Activated CD8-positive, alpha-beta T cell treated with anti-CD3 and anti-CD28 coated beads, Interleukin-2, amount 10 ng/mL, durations not matched to agents 7 days and 5 days (primary cell): ENCODE measurements around the gene SSBP2. TPM values are rescaled to one million over a fixed set of nuclear protein-coding genes. Genes with fewer than 3 reads are reported as not detected.

Experiments
- ATAC-seq: fragments of 150-1000 bp; cut with Tn5 transposase; one replicate; pipeline ENCODE4 v1.10.0; 2021; ENCODE audit warnings: moderate library complexity
- CTCF ChIA-PET: fragments of 350-600 bp; sonication (Branson Sonifier 250); formaldehyde crosslinking; loops from one replicate; lab custom pipeline; 2021; ENCODE audit warnings: antibody characterized with exemption; lab: Charles Lee
- POLR2A ChIA-PET: fragments of 350-600 bp; sonication (Branson Sonifier 250); formaldehyde crosslinking; loops from one replicate; lab custom pipeline; 2021; ENCODE audit warnings: antibody characterized with exemption; lab: Charles Lee
- DNase-seq: peaks from one replicate; pipeline ENCODE4 v3.0.0-alpha.2; 2020
- H3K27ac Mint-ChIP-seq: one replicate; pipeline ENCODE4 v1.8.0; 2021; ENCODE audit warnings: mild to moderate bottlenecking, mixed read lengths
- H3K27me3 Mint-ChIP-seq: one replicate; pipeline ENCODE4 v1.8.0; 2021; ENCODE audit warnings: low read depth, mixed read lengths
- H3K36me3 Mint-ChIP-seq: one replicate; pipeline ENCODE4 v1.8.0; 2021; ENCODE audit warnings: low read depth, mixed read lengths
- H3K4me1 Mint-ChIP-seq: one replicate; pipeline ENCODE4 v1.8.0; 2021; ENCODE audit warnings: low read depth, mixed read lengths
- H3K4me3 Mint-ChIP-seq: one replicate; pipeline ENCODE4 v1.8.0; 2021; ENCODE audit warnings: mild to moderate bottlenecking, mixed read lengths
- H3K9me3 Mint-ChIP-seq: one replicate; pipeline ENCODE4 v1.8.0; 2022; ENCODE audit warnings: mixed read lengths; ENCODE audit not compliant: insufficient read depth
- total RNA-seq, 2 experiments: library from RNA; stranded (reverse); gene quantifications; one replicate each; pipeline ENCODE4 v1.2.3, GENCODE V29; 2021

SSBP2 gene
- total RNA-seq, 2 experiments from 2014 or later: 24.3 to 26.7 TPM

GRCh38 chr5:81365541-81365940 lies 385.4 kb downstream of the SSBP2 start:
- POLR2A ChIA-PET: no interaction called here
- ATAC-seq (no peak), DNase-seq (no peak)
- peaks cover 5% of the 10 kb centered on the region for H3K4me1 Mint-ChIP-seq
- CTCF ChIA-PET: no interaction called here
- no peaks in the 10 kb centered on the region for H3K9me3 Mint-ChIP-seq
- H3K27ac Mint-ChIP-seq: no peak overlapping the region
- no peaks in the 10 kb centered on the region for H3K36me3 Mint-ChIP-seq
- H3K27me3 Mint-ChIP-seq: peaks cover 2% of the 10 kb centered on the region
- no peak overlapping the region for H3K4me3 Mint-ChIP-seq

GRCh38 chr5:81363093-81363871 lies 387.6 kb downstream of the SSBP2 start:
- H3K27me3 Mint-ChIP-seq: peaks cover 4% of the 10 kb centered on the region
- H3K9me3 Mint-ChIP-seq: no peaks in the 10 kb centered on the region
- ChIA-PET POLR2A (no interaction called here), CTCF (no interaction called here)
- ATAC-seq: no peak
- H3K36me3 Mint-ChIP-seq: no peaks in the 10 kb centered on the region
- H3K4me3 Mint-ChIP-seq: no peak overlapping the region
- no peak overlapping the region for H3K27ac Mint-ChIP-seq
- H3K4me1 Mint-ChIP-seq: no peaks in the 10 kb centered on the region
- DNase-seq: no peak

Other genes with a start within 250 kb of the SSBP2 start
- gene ATG10, start 220.9 kb upstream of the SSBP2 start, total RNA-seq: 10 to 100 TPM in 1 of 2 experiments, 1 to 10 TPM in 1; 9.5 to 11.5 TPM